Cerebellar cortex (tissue), 1 donor: ENCODE measurements around the gene ANKRD36C.
"Not testable (repeated sequence)": the region's sequence is repeated elsewhere in the genome, so short reads cannot be mapped to it uniquely, and the experiment has no call there.

Experiments
- DNase-seq: peaks from one replicate; pipeline ENCODE4 v3.0.0-alpha.2; 2015; ENCODE audit warnings: low spot score

ANKRD36C gene

DNA sequence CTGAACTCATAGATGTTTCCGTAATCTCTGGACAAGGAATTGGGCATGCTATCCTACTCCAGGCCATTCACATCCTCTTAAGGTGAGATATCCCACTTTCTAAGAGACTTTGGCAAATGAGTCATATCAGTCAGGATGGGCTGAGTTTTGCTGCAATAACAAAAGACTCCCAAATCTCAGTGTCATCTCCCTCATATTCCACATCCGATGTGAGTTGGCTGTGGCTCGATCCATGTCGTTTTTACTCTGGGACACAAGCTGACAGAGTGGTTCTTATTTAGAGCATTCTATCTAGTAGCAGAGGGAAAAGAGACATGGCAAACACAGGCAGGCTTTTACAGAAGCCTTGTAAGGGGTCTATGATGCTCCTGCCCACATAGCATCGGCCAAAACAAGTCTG is 14.6 kb upstream of the ANKRD36C start:
- not testable (repeated sequence) for DNase-seq

DNA sequence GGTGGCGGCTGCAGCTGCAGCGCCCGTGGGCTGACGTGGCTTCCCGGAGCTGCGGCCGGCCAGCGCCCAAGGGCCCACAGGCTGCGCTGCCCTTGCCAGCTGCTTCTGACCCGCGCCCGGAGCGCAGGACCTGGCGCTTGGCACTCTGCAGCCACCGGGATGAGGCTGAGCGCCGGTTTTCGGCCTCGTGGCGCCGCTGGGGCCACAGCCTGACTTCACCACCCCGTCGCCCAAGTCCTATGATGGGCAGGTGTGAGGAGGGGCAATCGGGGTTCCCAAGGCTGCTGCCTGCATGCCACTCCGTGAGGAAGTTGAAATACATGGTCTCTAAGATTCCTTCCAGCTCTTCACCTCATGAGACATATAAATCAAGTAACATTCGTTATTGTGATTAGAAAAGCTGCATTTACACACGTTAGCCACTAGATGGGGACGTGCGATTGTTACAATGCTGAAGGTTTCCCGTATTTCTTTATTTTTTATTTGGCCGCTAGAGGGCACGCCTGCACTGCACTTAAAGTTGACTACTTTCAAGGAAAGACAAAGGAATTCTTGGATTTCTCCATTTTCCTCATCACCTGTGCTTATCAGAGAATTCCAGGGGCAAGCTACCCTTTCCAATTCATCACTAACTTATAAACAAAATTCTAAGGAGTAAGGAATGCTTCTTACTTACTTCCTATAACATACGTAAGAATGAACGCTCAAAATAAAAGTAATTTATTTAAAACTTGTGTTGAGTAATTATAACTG is 1.1 kb upstream of the ANKRD36C start:
- peak; percentile 65 for DNase-seq

DNA sequence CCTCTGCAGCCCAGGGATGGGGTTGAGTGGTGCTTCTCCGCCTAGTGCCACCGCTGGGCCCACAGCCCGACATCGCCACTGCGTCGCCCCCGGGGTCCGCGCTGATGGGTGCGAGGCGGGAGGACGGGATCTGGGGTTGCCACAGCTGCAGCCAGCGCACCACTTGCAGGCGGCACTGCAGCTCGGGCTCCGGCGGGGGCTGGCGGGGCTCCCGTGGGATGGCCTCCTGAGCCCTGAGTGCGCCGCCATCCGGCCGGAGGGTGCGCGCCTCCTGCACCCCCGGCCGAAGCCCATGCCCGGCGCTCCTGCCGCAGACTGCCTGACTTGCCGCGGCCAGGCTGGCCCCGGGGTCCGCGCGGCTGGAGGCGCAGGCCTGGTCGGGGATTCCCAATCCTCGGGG is 478 bp upstream of the ANKRD36C start:
- DNase-seq: not testable (repeated sequence)

DNA sequence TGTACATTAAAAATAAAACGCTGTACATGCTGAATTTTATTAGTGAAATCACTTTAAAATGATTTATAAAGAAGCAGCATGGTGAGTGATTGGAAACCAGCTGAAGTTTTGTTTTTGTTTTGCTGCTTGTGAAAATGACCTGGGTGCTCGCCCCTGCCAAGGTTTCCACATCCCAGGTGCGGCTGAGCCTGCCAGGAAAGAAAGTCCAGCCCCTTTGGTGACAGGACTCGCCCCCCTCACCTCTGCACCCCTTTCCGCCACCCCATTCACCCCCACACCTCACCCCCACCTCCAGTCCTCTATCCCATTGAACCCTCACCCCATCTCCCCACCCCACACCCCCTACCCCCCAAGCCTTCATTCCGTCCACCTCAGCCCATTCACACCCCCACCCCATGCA is 740 bp downstream of the ANKRD36C start:
- not testable (repeated sequence) for DNase-seq

- not testable (repeated sequence) for DNase-seq
These were observed 40.0 kb downstream of the ANKRD36C start for GRCh38 chr2:95951662-95952061.

DNA sequence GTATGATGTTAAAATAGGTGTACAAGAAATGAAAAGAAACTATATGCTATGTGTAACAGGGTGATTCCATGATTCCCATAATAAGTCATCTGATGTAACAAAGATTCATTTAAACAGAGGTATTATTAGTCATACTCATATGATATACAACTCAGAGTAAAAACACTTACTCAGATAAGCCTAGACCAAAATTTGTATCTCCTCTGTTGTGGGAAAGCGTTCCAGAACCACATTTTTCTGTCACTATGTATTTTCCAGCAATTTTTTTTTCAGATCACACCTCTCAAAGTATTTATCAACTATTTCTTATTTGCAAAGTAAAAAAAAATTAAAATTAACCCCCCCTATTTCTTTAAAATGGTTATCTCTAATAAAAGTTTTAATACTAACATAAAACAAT is 43.6 kb downstream of the ANKRD36C start:
- DNase-seq: not testable (repeated sequence)

DNA sequence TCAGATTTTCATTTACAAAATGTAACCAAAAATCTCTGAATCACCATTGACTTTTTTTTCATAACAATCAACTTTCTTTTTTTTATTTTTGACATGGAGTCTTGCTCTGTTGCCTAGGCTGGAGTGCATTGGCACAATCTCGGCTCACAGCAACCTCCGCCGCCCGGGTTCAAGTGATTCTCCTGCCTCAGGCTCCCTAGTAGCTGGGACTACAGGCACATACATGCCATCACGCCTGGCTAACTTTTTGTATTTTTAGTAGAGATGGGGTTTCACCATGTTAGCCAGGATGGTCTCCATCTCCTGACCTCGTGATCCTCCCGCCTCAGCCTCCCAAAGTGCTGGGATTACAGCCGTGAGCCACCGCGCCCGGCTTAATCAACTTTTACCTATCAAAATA is 51.7 kb downstream of the ANKRD36C start:
- DNase-seq: not testable (repeated sequence)

- DNase-seq: not testable (repeated sequence)
These were observed 60.9 kb downstream of the ANKRD36C start for GRCh38 chr2:95930740-95931139.

- not testable (repeated sequence) for DNase-seq
These were observed 74.6 kb downstream of the ANKRD36C start for GRCh38 chr2:95917007-95917406.

GRCh38 chr2:95915131-95915530 is 76.5 kb downstream of the ANKRD36C start:
- not testable (repeated sequence) for DNase-seq

GRCh38 chr2:95911431-95911830 is 80.2 kb downstream of the ANKRD36C start:
- DNase-seq: not testable (repeated sequence)

DNA sequence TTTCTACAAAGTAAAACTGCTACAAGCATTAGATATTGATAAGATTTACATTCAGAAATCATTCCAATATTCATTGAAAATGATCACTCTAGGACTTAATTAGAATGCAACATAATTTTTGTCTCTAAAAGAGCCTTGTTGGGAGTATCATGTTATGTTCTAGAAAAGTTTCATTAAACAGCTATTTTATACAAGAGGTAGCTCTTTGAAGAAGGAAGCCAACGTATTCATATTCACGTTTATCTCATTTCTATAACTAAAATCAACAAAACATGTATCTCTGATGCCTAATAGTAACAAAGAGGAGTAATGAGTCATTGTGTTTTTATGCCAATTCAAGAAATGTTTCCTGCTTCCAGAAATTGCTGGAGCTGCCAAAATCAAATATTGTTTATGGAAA is 97.2 kb downstream of the ANKRD36C start:
- not testable (repeated sequence) for DNase-seq

GRCh38 chr2:95867929-95868328 is 123.7 kb downstream of the ANKRD36C start:
- not testable (repeated sequence) for DNase-seq

DNA sequence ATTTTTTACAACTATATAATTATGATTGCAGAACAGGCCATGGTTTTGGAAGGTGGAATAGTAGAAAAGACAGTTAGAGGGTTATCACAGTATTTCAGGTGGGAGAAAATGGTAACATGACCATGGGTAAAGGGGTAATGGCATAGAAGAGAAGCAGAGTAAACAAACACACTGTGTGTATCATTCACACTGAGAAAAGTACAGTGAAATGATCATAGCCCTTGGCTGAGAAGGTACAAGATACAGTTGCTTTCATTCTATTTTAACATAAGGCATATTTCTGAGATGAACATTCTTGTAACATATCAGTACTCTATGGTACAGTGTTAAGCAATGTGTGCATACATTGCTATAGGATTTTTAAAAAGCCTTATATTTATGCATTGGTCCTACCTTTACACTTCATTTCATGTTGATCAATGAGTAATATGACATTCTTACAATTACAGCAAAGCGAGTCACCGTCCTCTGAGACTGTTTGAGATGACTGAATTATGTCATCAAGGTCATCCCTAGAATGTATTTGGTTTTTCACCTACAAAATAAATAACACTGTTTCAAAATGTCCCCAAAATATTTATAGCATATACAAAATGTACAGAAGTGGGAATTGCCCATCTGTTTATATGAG is 124.5 kb downstream of the ANKRD36C start:
- not testable (repeated sequence) for DNase-seq

- not testable (repeated sequence) for DNase-seq
These were observed 129.5 kb downstream of the ANKRD36C start for GRCh38 chr2:95862121-95862520.

DNA sequence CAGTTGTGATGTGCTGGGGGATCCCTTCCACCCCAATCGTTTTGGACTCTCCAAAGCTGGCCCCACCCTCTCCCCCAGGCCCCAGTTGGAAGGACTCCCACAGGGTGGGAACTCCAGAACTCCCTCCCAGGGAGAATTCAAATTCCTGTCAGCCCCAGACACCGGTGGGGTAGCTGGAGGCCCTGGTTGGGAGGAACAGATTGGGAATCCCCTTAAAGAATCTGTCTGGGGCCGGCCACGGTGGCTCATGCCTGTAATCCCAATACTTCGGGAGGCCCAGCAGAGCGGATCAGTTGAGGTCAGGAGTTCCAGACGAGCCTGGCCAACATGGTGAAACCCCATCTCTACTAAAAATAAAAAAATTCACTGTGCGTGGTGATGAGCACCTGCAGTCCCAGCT is 155.5 kb downstream of the ANKRD36C start:
- no peak for DNase-seq

DNA sequence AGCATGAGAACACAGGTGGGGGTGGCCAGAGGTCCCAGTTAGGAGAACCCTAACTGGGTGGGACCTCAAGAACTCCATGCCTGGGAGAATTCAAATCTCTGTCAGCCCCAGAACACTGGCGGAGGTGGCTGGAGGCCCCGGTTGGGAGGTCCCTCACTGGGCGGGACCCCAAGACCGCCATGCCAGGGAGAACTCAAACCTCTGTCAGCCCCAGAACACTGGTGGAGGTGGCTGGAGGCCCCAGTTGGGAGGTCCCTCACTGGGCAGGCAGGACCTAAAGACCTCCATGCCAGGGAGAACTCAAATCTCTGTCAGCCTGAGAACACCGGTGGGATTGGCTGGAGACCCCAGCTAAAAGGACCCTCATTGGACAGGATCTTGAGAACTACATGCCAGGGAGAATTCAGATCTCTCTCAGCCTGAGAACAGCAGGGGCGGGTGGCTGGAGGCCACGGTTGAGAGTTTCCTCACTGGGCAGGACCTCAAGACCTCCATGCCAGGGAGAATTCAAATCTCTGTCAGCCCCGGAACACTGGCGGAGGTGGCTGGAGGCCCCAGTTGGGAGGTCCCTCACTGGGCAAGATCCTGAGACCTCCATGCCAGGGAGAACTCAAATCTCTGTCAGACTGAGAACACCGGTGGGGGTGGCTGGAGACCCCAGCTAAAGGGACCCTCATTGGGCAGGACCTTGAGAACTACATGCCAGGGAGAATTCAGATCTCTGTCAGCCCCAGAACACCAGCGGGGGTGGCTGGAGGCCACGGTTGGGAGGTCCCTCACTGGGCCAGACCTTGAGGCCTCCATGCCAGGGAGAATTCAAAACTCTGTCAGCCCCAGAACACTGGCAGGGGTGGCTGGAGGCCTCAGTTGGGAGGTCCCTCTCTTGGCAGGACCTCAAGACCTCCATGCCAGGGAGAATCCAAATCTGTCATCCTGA is 157.3 kb downstream of the ANKRD36C start:
- not testable (repeated sequence) for DNase-seq

DNA sequence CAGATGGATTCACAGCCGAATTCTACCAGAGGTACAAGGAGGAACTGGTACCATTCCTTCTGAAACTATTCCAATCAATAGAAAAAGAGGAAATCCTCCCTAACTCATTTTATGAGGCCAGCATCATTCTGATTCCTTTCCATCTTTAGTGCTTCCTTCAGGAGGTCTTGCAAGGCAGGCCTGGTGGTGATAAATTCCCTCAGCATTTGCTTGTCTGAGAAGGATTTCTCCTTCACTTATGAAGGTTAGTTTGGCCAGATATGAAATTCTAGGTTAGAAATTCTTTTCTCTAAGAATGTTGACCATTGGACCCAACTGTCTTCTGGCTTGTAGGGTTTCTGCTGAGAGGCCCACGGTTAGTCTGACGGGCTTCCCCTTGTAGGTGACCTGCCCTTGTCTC is 167.4 kb downstream of the ANKRD36C start:
- DNase-seq: not testable (repeated sequence)

- not testable (repeated sequence) for DNase-seq
These were observed 174.1 kb downstream of the ANKRD36C start for GRCh38 chr2:95817521-95817920.

DNA sequence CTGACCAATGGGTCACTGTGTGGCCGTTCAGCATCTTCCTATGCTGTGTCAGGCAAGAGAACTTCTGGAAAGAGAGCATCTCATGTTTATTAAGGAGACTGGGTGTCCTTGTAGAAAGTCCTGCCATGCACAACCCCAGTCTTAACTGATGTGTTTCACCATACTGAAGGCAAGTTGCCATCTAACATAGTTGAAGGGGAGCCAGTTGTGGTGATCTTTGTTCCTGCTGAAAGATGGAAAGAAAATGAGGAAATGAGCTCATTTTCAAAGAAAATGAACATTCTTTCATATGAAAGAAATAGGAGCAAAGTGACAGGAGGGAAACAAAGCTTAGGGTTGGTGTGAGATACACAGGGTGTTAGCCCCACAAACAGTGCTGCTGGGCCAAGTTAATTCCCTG is 178.3 kb downstream of the ANKRD36C start:
- not testable (repeated sequence) for DNase-seq

DNA sequence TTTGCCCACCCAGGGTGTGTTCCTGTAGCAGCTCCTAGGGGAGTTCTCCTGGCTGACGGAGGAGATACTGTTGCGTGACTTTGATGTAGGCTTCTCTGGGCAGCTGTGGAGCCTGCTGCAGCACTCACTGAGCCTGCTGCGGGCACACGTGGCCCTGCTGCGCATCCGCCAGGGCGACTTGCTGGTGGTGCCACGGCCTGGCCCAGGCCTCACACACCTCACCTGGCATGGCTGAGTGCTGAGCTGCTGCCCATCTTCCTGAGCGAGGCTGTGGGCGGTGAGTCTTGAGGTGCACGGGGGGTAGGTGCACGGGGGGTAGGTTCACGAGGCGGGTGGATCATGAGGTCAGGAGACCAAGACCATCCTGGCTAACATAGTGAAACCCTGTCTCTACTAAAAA is 191.7 kb downstream of the ANKRD36C start:
- DNase-seq: no peak

- DNase-seq: not testable (repeated sequence)
These were observed 192.3 kb downstream of the ANKRD36C start for GRCh38 chr2:95799147-95799889.
